ENCODE data around the gene ZDHHC3.

ZDHHC3 gene

GRCh38 chr3:45016916-45017315, 40.9 kb upstream of the ZDHHC3 start:
- TF ChIP-seq CTCF (conservative IDR thresholded peaks at IDR 0.05; ENCODE audit: low read depth, low read length): no peak
- no peak overlapping the region for H3K4me3 ChIP-seq (ENCODE audit: low read depth, low read length)

GRCh38 chr3:45012577-45012976, 36.6 kb upstream of the ZDHHC3 start:
- TF ChIP-seq CTCF (conservative IDR thresholded peaks at IDR 0.05; ENCODE audit: low read depth, low read length): no peak
- no peak overlapping the region for H3K4me3 ChIP-seq (ENCODE audit: low read depth, low read length)
- no peak for DNase-seq (ENCODE audit: low read depth)

More at GRCh38 chr3:45016916-45017315, 40.9 kb upstream of the ZDHHC3 start:
- DNase-seq (ENCODE audit: low read depth): no peak

- H3K4me3 ChIP-seq (ENCODE audit: low read depth, low read length): peak overlapping the region; percentile 23
- no peak for TF ChIP-seq CTCF (conservative IDR thresholded peaks at IDR 0.05; ENCODE audit: low read depth, low read length)
- peak; percentile 97 for DNase-seq (ENCODE audit: low read depth)
Observed at GRCh38 chr3:45011756-45012508, 36.0 kb upstream of the ZDHHC3 start.

- no peak for TF ChIP-seq CTCF (conservative IDR thresholded peaks at IDR 0.05; ENCODE audit: low read depth, low read length)
- H3K4me3 ChIP-seq (ENCODE audit: low read depth, low read length): no peak overlapping the region
- peak; percentile 66 for DNase-seq (ENCODE audit: low read depth)
Observed at GRCh38 chr3:45010811-45011333, 34.9 kb upstream of the ZDHHC3 start.

- TF ChIP-seq CTCF (conservative IDR thresholded peaks at IDR 0.05; ENCODE audit: low read depth, low read length): no peak
- H3K4me3 ChIP-seq (ENCODE audit: low read depth, low read length): no peak overlapping the region
- no peak for DNase-seq (ENCODE audit: low read depth)
Observed at GRCh38 chr3:45009868-45010267, 33.9 kb upstream of the ZDHHC3 start.

- no peak overlapping the region for H3K4me3 ChIP-seq (ENCODE audit: low read depth, low read length)
- no peak for TF ChIP-seq CTCF (conservative IDR thresholded peaks at IDR 0.05; ENCODE audit: low read depth, low read length)
- peak; percentile 75 for DNase-seq (ENCODE audit: low read depth)
Observed at GRCh38 chr3:45008117-45008516, 32.1 kb upstream of the ZDHHC3 start.

GRCh38 chr3:45007091-45007490, 31.1 kb upstream of the ZDHHC3 start:
- no peak for DNase-seq (ENCODE audit: low read depth)
- TF ChIP-seq CTCF (conservative IDR thresholded peaks at IDR 0.05; ENCODE audit: low read depth, low read length): no peak

More at GRCh38 chr3:45007091-45007490, 31.1 kb upstream of the ZDHHC3 start:
- no peak overlapping the region for H3K4me3 ChIP-seq (ENCODE audit: low read depth, low read length)
